Omental fat pad (tissue), 4 donors: ENCODE measurements around the gene CEP57. TPM values are rescaled to one million over a fixed set of nuclear protein-coding genes. Genes with fewer than 3 reads are reported as not detected.

ENCODE experiments used
- ATAC-seq: fragments of 150-250 bp; one replicate; pipeline ENCODE4 v1.9.1; 2016; ENCODE audit warnings: mild to moderate bottlenecking, moderate library complexity; ENCODE audit not compliant: low FRiP score
- DNase-seq: peaks from one replicate; pipeline ENCODE4 v3.0.0-alpha.2; 2019; ENCODE audit warnings: low spot score
- total RNA-seq, 4 donors: library from RNA; depleted of rRNA; stranded (reverse); fragments of >200 nt; gene quantifications; one replicate each; pipeline ENCODE4 v1.1.0, GENCODE V29; 2016
- TF ChIP-seq, protein P1 (sequence below), 3 donors: fragments of 450-650 bp; IDR thresholded peaks; one replicate each; pipeline ENCODE4 v1.5.1; 2016 to 2017; ENCODE audit warnings: antibody characterized with exemption in 3 of 3, mild to moderate bottlenecking in 3 of 3, moderate library complexity in 2 of 3

CEP57 gene
- total RNA-seq, 4 donors from 2014 or later = 17.8 to 38.9 (median 30.4) TPM

DNA sequence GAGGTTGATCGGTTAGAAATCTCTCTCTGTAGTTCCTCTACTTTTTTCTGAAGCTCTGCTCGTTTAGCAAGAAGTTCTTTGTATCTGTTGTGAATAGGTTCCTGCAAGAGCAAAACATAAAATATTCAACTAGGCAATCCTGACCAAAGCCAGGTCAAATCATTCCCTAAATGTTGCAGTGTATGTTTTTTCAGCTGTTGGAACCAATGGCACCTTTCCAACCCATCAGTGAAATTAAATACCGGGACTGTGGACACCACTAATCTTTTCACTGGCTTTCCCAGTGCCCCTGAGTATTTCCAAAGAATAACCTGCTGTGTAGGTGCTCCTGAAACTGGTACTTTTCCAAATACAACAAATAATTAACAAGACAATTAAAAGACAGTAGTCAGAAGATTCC is 45.1 kb downstream of the CEP57 start:
- ATAC-seq (no peak), DNase-seq (no peak)
- TF ChIP-seq, protein P1, sequence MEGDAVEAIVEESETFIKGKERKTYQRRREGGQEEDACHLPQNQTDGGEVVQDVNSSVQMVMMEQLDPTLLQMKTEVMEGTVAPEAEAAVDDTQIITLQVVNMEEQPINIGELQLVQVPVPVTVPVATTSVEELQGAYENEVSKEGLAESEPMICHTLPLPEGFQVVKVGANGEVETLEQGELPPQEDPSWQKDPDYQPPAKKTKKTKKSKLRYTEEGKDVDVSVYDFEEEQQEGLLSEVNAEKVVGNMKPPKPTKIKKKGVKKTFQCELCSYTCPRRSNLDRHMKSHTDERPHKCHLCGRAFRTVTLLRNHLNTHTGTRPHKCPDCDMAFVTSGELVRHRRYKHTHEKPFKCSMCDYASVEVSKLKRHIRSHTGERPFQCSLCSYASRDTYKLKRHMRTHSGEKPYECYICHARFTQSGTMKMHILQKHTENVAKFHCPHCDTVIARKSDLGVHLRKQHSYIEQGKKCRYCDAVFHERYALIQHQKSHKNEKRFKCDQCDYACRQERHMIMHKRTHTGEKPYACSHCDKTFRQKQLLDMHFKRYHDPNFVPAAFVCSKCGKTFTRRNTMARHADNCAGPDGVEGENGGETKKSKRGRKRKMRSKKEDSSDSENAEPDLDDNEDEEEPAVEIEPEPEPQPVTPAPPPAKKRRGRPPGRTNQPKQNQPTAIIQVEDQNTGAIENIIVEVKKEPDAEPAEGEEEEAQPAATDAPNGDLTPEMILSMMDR (IDR thresholded peaks at IDR 0.05) = no peak

DNA sequence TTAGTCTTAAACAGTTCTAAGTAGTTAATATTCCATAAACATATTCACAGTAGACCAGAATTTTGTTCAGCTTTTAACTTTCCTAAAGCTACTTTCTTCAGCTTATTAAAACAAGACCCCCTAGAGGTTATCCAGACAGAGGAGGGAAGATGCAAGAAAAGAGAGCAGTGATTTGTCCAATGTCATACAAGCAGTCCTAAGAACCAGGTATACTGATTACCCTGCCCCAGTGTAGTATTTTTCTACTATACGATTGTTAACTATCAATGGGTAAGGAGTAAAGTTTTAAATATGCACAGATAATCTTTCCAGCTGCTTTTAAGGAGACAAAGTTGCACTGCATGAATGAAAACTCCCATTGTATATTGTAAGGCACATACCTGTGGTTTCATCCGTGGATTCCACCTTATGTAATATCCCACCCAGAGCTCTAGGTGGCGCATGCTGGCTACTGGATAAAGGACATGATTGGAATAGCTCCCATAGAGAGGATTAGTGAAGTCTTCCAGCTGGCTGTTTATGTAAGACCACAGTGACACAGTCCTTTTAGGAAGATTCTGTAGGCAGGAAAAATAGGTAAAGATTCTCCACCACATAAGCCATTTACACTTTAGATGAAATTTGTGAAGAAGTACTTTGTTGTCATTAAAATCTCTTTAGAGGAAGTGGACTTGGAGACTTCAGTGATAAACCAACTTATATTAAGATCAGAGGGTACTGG is 45.6 kb downstream of the CEP57 start:
- DNase-seq (no peak), ATAC-seq (peak; percentile 94)
- TF ChIP-seq, protein P1 (IDR thresholded peaks at IDR 0.05) = peak in 2 of 3 donors; percentile 59 to 67

DNA sequence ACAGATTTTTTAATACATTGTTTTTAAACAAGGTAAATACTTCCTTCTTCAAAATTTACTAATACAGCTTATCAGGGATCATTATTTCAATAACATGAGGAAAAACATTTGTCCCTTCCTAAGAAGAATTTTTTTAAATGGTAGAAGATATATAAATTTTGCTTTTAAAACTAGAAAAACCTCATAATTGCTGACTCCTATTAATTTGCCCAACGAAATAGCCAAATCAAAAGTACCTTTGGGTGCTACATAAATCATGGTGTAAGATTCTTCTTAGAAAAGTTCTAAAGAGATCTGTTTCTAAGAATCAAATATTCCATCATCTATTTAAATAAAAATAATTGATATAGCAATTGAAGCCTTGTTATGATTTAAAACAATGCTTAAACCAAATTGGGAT is 54.9 kb downstream of the CEP57 start:
- TF ChIP-seq, protein P1 (IDR thresholded peaks at IDR 0.05) = no peak
- no peak for ATAC-seq

DNA sequence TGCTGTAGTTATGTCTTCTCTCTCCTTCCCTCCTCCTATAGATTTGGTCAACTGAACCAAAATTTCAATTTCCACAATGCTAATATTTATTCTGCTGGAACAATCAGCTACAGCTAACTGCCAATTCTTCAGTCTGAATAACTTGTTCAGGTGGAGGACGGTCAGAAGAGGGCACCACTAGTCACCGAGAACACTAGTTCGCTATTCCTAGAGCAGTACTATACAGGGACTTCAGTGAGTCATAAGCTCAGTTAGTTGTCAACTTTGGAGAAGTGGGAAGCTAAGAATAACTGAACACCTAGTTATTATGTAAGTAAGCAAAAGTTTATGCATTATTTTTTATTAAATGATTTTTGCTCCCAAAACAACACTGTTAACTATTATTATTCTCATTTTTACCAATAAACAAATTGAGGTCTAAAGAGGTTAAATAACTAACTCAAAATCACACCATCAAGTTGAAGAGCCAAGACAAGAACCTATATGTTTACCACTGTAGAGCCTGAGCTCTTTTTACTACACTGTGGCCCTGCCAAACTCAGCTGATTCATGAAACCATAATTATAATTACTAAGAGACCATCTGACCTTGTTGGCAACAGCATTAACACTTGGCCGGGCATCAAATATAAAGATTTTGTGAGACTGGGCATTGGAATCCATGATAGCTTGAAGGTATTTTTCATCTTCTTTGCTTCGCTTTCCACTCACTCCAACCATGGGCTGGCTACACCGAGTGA is 59.0 kb downstream of the CEP57 start:
- TF ChIP-seq, protein P1 (IDR thresholded peaks at IDR 0.05) = no peak
- DNase-seq (no peak), ATAC-seq (peak; percentile 66)

More for the DNA sequence above, 54.9 kb downstream of the CEP57 start:
- DNase-seq = no peak

DNA sequence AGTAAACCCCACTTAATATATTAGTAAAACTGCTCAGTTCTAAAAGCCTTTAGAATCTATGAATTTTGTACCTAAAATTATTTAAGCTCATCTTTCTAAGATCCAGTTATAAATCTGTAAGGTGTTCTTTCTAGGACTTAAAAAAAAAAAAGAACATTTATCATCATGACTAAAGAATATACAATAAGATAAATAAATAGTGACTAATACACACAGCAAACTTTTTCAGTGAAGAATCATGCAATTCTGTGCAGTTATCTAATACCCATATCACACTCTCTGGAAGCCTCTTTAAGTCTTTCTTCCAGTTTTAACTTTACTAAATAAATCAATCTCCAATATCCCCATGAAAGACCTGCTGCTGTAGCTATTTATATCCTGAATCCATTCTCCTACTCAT is 59.8 kb downstream of the CEP57 start:
- ATAC-seq (no peak), DNase-seq (no peak)
- TF ChIP-seq, protein P1 (IDR thresholded peaks at IDR 0.05) = no peak

DNA sequence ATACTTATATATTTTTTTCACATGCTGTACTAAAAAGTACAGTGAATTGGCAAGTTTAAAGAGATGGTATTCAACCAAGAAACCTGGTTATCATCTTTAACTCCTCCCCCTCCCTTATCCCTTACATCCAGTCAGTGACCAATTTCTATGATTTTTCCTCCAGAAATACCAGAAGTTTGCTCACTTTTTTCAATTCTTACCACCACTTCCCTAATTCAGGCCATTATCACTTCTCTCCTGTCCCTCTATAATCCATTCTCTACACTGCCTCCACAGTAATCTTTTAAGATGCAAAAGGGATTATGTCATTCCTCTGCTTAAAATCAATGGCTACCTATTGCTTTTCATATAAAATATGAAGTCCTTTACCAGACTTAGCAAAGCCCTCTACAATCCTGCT is 62.8 kb downstream of the CEP57 start:
- no peak for DNase-seq
- no peak for ATAC-seq
- TF ChIP-seq, protein P1 (IDR thresholded peaks at IDR 0.05) = no peak
